Spleen (tissue), 7 donors: ENCODE measurements around the gene CHRNA9.

Source experiments
- CTCF ChIP-seq, 11 experiments: fragments of 200-600 bp in 7 of 11; fragments of 450-650 bp in 4 of 11; sonication (generic) in 4 of 11; IDR thresholded peaks in 8 of 11; conservative IDR thresholded peaks in 3 of 11; 1 replicate in 7 of 11; 2 replicates in 4 of 11; pipeline versions ENCODE4 v1.4.0 to v1.8.0; 2016 to 2021; ENCODE audit warnings: antibody characterized with exemption in 11 of 11, inconsistent platforms in 4 of 11, mild to moderate bottlenecking in 1 of 11
- POLR2A ChIP-seq, 3 donors: fragments of 450-650 bp; IDR thresholded peaks; one replicate each; pipeline ENCODE4 v1.5.1; 2017; ENCODE audit warnings: antibody characterized with exemption in 3 of 3, mild to moderate bottlenecking in 1 of 3
- POLR2AphosphoS5 ChIP-seq, 3 donors: sonication (generic); formaldehyde crosslinking; IDR thresholded peaks; one replicate each; pipeline ENCODE4 v1.5.1; 2017; ENCODE audit warnings: antibody characterized with exemption in 3 of 3
- donor health status: DM: no; HTN: no; CAD: no; lungs with moderate emphysema.
- donor health status: DM: no; HTN: no; CAD: no.
- donor health status: DM: no; HTN: no; CAD: no.

DNA sequence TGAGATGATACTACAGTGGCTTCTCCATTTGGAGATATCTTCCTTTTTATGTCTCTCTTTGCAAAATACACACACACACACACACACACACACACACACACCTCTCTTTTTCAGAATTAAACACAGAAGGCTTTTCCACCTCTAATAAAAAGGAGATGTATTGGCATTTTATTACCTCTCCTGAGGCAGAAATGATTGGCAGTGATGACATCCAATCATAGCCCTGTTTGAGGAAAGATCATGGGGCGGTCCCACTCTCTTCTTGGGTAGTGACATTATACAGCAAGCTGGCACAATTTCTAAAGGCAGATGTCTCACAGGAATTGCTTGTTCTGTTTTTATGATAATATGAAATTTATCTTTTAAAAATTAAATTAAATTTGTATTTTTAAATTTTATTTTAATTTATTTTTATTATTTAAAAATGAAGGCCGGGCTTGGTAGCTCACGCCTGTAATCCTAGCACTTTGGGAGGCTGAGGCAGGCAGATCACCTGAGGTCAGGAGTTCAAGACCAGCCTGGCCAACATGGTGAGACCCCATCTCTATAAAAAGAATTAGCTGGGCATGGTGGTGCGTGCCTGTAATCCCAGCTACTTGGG is 15.6 kb downstream of the CHRNA9 start:
- TF ChIP-seq POLR2AphosphoS5 (IDR thresholded peaks at IDR 0.05) (no peak), POLR2A (IDR thresholded peaks at IDR 0.05) (no peak), CTCF (IDR thresholded peaks at IDR 0.05 in 8 of 11, conservative IDR thresholded peaks at IDR 0.05 in 3 of 11) (no peak)
